WI38 (cell line): ENCODE results near the gene MUC16.

Experiments
- H3K4me3 ChIP-seq: 2 replicates; pipeline ENCODE4 v1.5.1; 2011; ENCODE audit warnings: low read depth, mild to moderate bottlenecking, control low read depth, low read length
- CTCF ChIP-seq: IDR thresholded peaks from 2 replicates; pipeline ENCODE4 v1.5.1; 2012; ENCODE audit warnings: low read depth, mild to moderate bottlenecking, control low read depth, low read length

MUC16 gene

GRCh38 chr19:9008667-9009066 is 1.5 kb downstream of the MUC16 start:
- TF ChIP-seq CTCF = no peak
- no peak overlapping the region for H3K4me3 ChIP-seq

GRCh38 chr19:9000933-9001332 is 9.3 kb downstream of the MUC16 start:
- TF ChIP-seq CTCF = no peak
- no peak overlapping the region for H3K4me3 ChIP-seq

GRCh38 chr19:8988204-8988603 is 22.0 kb downstream of the MUC16 start:
- H3K4me3 ChIP-seq = no peak overlapping the region
- no peak for TF ChIP-seq CTCF

- no peak for TF ChIP-seq CTCF
- H3K4me3 ChIP-seq = no peak overlapping the region
Measured at GRCh38 chr19:8986296-8986695, 23.9 kb downstream of the MUC16 start.

GRCh38 chr19:8973501-8974091 is 36.6 kb downstream of the MUC16 start:
- H3K4me3 ChIP-seq = no peak overlapping the region
- TF ChIP-seq CTCF = no peak

- no peak overlapping the region for H3K4me3 ChIP-seq
- TF ChIP-seq CTCF = no peak
Measured at GRCh38 chr19:8965887-8966286, 44.3 kb downstream of the MUC16 start.
